GM12873 (cell line): Measurements from ENCODE around the gene SMTNL1.

Experiments used
- CTCF ChIP-seq: IDR thresholded peaks from 2 replicates; pipeline ENCODE4 v1.5.1; 2012; ENCODE audit warnings: low read depth, mild to moderate bottlenecking, moderate library complexity, low read length, control low read depth; ENCODE audit not compliant: insufficient read depth; ENCODE audit errors: missing control alignments

SMTNL1 gene

GRCh38 chr11:57586711-57587245 lies 49.4 kb downstream of the SMTNL1 start:
- TF ChIP-seq CTCF: no peak

- no peak for TF ChIP-seq CTCF
These were observed 50.8 kb downstream of the SMTNL1 start for GRCh38 chr11:57588046-57588710.

GRCh38 chr11:57596266-57596885 lies 59.0 kb downstream of the SMTNL1 start:
- TF ChIP-seq CTCF: no peak

GRCh38 chr11:57597461-57597915 lies 60.1 kb downstream of the SMTNL1 start, which contains the start of gene SERPING1:
SERPING1 (plus strand) TSS chr11:57597685; CDS start chr11:57598271, 586 bp downstream.
- TF ChIP-seq CTCF: no peak

GRCh38 chr11:57597916-57598830 lies 60.8 kb downstream of the SMTNL1 start:
- no peak for TF ChIP-seq CTCF

- TF ChIP-seq CTCF: no peak
These were observed 61.4 kb downstream of the SMTNL1 start for GRCh38 chr11:57598831-57599155.

- no peak for TF ChIP-seq CTCF
These were observed 62.0 kb downstream of the SMTNL1 start for GRCh38 chr11:57599381-57599780.
